ENCODE results near the gene HLF. TPM values are rescaled to one million over a fixed set of nuclear protein-coding genes. Genes with fewer than 3 reads are reported as not detected.

Gene HLF
- total RNA-seq, 1 experiment from 2014 or later: not detected

GRCh38 chr17:55274355-55275255 is 9.8 kb downstream of the HLF start:
- Histone ChIP-seq H3K9me3 (ENCODE audit: insufficient read depth, low read depth) (no peaks in the 10 kb centered on the region), H3K4me1 (replicated peaks; ENCODE audit: insufficient read depth) (peaks cover 8% of the 10 kb centered on the region; the same call in 1 of the 2 replicates), H3F3A (ENCODE audit: insufficient read depth, low read depth) (0 out of 2 replicates have a peak, but pooled peaks cover 5% of the 10 kb centered on the region), H2AFZ (no peak overlapping the region), H3K27ac (no peak overlapping the region), H3K4me3 (no peak overlapping the region), H4K20me1 (ENCODE audit: insufficient read depth) (no peaks in the 10 kb centered on the region), H3K36me3 (ENCODE audit: low read depth) (no peaks in the 10 kb centered on the region), H3K27me3 (ENCODE audit: insufficient read depth, low read depth) (0 out of 2 replicates have a peak, but pooled peaks cover 3% of the 10 kb centered on the region), H3K4me2 (no peak overlapping the region), H3K79me2 (ENCODE audit: low read depth) (no peaks in the 10 kb centered on the region), H3K9me2 (ENCODE audit: insufficient read depth) (no peaks in the 10 kb centered on the region)
- BruUV-seq (replicated peaks): no TSS peak
- intact Hi-C loops (cut with micrococcal nuclease; ENCODE audit: unreplicated experiment): no loop called here
- CTCF ChIA-PET: no interaction called here
- POLR2A ChIA-PET (ENCODE audit: unreplicated experiment): no interaction called here
- TF ChIP-seq CTCF (conservative IDR thresholded peaks at IDR 0.05) (no peak), EZH2 (IDR thresholded peaks at IDR 0.05; ENCODE audit: low read depth) (no peak)
- no peak for DNase-seq

DNA sequence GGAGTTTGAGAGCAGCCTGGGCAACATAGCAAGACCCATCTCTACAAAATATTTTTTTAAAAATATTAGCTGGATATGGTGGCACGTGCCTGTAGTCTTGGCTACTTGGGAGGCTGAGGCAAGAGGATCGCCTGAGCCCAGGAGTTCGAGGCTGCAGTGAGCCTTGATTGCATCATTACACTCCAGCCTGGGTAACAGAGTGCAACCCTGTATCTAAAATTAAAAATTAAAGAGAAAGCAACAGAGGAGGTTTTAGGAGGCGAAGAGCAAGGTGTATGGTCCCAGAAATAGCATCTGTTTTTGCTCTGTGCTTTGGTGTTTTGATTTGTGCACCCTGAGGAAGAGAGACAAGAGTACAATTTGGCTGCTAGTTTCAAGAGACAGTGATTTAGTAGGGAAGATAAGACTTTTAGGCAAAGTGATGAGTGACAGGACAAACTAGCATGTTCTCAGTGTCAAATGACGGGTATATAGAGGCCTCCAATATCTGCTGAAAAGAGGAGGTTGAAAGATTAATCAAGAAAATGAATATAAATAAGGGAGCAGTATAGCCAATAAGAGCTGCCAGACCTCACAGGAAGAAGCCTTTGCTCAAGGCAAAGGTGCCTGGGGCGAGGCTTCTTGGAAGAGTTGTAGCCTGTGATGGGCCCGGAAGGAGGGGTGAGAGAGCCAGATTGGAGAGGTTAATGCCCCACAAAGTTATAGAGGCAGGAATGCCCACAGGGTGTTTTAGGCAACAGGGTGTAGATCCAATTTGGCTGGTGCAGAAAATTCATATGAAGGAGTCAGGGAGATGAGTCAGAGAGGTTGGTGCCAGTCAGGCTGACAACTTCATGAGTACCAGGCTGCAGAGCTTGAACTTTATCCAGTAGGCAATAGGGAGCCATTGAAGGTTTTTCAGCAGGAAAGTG is 11.4 kb downstream of the HLF start:
- H3K36me3 ChIP-seq (ENCODE audit: low read depth): no peaks in the 10 kb centered on the region
- no peaks in the 10 kb centered on the region for H4K20me1 ChIP-seq (ENCODE audit: insufficient read depth)
- H3K27me3 ChIP-seq (ENCODE audit: insufficient read depth, low read depth): 0 out of 2 replicates have a peak, but pooled peaks cover 3% of the 10 kb centered on the region
- DNase-seq: no peak
- ChIA-PET POLR2A (ENCODE audit: unreplicated experiment) (no interaction called here), CTCF (no interaction called here)
- H3K27ac ChIP-seq: no peak overlapping the region
- H3F3A ChIP-seq (ENCODE audit: insufficient read depth, low read depth): 0 out of 2 replicates have a peak, but pooled peaks cover 5% of the 10 kb centered on the region
- H3K9me2 ChIP-seq (ENCODE audit: insufficient read depth): no peaks in the 10 kb centered on the region
- TF ChIP-seq EZH2 (IDR thresholded peaks at IDR 0.05; ENCODE audit: low read depth): no peak
- TF ChIP-seq CTCF (conservative IDR thresholded peaks at IDR 0.05): no peak
- no TSS peak for BruUV-seq (replicated peaks)
- no peaks in the 10 kb centered on the region for H3K79me2 ChIP-seq (ENCODE audit: low read depth)
- intact Hi-C loops (cut with micrococcal nuclease; ENCODE audit: unreplicated experiment): no loop called here
- no peak overlapping the region for H2AFZ ChIP-seq
- peaks cover 8% of the 10 kb centered on the region; the same call in 1 of the 2 replicates for H3K4me1 ChIP-seq (replicated peaks; ENCODE audit: insufficient read depth)
- H3K9me3 ChIP-seq (ENCODE audit: insufficient read depth, low read depth): no peaks in the 10 kb centered on the region
- no peak overlapping the region for H3K4me3 ChIP-seq
- no peak overlapping the region for H3K4me2 ChIP-seq

DNA sequence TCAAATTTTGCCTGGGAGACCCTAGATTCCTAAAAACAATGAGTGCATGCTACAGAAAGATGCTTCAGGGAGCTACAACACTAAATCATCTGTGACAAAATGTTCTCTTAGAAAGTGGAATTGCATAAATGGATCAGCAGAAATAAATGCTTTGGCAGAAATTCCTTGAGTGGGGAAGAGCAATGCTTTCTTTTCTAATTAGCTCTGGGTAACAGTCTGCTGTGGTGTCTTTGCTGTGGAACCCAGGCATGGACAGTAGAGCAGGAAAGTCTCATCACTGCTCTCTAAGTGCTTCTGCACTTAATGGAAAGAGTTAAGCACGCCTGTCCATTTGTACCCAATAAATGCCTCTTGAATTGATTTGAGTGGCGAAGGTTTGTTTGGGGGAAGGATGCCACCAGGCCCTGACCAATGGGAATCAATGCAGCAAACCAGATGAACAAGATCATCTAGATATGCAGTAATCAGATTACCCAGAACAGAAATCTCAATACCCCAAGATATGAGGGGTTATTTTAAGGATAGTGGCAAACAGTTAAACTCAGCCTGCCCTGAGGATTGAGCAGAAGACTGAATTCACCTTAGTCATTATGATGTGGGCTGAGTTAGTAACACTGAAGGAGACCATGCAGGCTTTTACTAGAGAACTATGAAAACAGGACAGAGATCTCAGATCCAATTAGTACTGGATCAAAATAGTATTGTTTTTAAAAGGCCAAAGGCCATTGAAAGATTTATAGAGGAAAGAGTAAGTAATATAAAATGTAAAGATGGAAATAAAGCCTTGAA is 13.6 kb downstream of the HLF start:
- TF ChIP-seq EZH2 (IDR thresholded peaks at IDR 0.05; ENCODE audit: low read depth) (no peak), CTCF (conservative IDR thresholded peaks at IDR 0.05) (no peak)
- no peak for DNase-seq
- Histone ChIP-seq H3K36me3 (ENCODE audit: low read depth) (no peaks in the 10 kb centered on the region), H3K4me2 (no peak overlapping the region), H3K27me3 (ENCODE audit: insufficient read depth, low read depth) (no peaks in the 10 kb centered on the region), H3K9me3 (ENCODE audit: insufficient read depth, low read depth) (no peaks in the 10 kb centered on the region), H3K9me2 (ENCODE audit: insufficient read depth) (no peaks in the 10 kb centered on the region), H4K20me1 (ENCODE audit: insufficient read depth) (no peaks in the 10 kb centered on the region), H3F3A (ENCODE audit: insufficient read depth, low read depth) (0 out of 2 replicates have a peak, but pooled peaks cover 5% of the 10 kb centered on the region), H3K79me2 (ENCODE audit: low read depth) (no peaks in the 10 kb centered on the region), H2AFZ (no peak overlapping the region), H3K4me3 (no peak overlapping the region), H3K27ac (no peak overlapping the region), H3K4me1 (replicated peaks; ENCODE audit: insufficient read depth) (peaks cover 8% of the 10 kb centered on the region; the same call in 1 of the 2 replicates)
- ChIA-PET CTCF (no interaction called here), POLR2A (ENCODE audit: unreplicated experiment) (no interaction called here)
- intact Hi-C loops (cut with micrococcal nuclease; ENCODE audit: unreplicated experiment): no loop called here
- BruUV-seq (replicated peaks): no TSS peak

All from PC-9 (cell line).